ENCODE measurements around the gene WDFY2.
"Not testable (repeated sequence)": the region's sequence is repeated elsewhere in the genome, so short reads cannot be mapped to it uniquely, and the experiment has no call there.

Gene WDFY2

DNA sequence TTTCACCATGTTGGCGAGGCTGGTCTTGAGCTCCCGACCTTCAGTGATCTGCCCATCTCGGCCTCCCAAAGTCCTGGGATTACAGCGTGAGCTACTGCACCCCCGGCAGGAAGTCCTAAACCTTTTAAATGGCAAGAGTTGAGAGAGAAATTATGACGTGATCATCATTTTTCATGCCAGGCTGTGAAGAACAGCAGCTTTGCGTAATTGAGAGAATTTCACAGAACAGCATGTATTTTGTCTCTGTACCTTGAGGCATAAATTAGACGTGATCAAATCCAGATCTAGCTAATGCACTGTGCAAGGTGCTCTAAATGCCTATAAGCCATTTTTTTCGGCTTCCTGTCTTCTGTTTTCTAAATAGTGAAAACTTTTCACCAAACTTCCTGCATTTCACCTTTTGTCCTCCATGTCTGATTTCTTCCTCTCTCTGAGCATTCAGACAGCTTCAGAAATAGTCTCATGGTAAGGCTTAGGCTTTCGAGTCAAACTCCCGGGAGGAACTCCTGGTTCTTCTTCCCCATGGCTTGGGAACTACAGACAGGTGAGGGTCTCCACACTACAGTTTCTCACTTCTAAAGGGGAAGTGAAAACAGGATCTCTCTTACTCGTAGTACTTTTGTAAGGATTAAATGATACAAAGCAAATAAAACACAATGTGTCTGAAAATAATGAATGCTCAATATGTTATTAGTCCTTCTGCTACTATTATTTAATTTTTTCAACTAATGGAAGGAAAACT is 51.0 kb downstream of the WDFY2 start:
- DNase-seq, result no peak

DNA sequence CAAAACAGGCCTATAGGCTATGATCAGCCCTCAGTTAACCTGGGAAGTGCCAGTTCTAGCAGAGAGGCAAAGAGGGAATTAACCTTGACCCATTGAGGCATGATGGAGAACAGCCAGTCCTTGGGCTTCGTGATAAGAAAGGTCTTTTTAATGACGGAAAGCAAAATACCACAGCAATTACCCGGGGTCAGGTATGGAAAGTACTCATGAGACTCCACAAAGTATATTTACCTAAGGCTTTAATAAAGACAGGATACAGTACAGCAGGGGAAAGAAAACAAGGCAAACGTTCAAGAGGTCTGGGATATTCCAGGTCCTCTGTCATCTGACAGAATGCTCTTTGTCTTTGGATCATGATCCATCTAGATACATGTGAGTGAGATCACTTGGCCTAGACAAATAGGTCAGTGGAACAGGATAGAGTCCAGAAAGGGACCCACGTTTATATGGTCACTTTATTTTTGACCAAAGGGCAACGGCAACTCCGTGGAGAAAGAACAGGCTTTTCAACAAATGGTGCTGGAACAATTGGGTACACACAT is 52.2 kb downstream of the WDFY2 start:
- no peak for DNase-seq

DNA sequence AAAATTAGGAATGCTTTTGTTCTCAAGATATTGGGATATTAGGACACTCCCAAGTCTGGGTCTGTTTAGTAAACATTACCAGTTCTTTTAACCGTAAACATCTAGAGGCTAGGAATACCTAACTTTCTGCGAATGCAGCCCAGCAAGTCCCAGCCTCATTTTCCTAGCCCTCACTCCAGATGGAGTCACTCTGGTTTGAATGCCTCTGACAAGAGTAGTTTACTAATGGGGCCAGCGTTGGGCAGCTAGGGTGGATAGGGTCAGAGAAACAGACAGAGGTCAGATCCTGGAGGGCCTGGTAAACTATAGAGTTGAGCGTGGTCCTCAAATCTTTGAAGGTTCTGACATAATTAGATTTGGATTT is 53.6 kb downstream of the WDFY2 start:
- DNase-seq, result no peak

DNA sequence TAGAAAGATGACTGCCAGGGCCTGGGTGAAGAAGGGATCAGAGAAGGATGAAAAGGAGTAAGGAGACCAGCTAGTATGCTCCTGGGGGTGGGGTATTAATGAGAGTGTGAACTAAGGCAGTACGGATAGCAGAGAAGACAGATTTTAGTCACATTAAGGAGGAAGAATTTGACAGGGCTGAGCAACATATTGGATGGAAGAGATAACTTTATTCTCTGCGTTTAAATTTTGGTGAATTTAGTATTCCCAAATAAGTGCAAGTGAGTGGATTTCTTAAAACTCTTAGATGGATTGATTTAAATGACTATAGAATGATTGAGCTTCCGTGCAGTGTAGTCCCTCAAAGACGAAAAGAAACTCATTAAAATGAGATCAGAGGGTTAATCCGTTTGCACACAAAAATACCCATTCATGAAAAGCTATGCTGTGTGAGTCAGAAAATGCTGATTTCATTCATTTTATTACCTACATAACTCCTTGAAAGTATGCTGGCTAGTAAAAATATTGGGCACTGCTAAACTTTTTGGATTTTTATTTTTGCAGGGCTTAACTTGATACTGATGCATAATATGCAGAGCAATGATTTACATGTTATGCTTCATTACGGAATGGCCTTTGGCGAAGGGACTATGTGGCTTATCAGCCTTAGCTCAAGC is 54.1 kb downstream of the WDFY2 start:
- DNase-seq, result no peak

DNA sequence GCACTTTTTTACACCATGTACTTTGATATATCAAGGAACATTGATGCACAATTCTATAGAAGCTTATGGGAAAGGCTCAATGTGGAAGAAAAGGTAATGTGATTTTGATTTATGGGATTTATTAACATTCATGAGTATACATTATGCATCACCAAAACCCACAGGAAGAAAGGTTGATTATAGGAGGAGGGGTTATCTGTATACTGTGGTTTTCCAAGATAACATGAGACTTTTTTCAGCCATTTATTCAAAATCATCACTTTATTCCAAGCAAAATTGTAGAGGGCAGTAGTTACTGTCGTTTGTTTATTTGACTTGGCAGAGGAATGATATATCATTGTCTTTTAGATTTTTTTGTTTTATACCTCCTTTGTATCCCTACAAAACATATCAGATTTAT is 54.9 kb downstream of the WDFY2 start:
- DNase-seq, result no peak

DNA sequence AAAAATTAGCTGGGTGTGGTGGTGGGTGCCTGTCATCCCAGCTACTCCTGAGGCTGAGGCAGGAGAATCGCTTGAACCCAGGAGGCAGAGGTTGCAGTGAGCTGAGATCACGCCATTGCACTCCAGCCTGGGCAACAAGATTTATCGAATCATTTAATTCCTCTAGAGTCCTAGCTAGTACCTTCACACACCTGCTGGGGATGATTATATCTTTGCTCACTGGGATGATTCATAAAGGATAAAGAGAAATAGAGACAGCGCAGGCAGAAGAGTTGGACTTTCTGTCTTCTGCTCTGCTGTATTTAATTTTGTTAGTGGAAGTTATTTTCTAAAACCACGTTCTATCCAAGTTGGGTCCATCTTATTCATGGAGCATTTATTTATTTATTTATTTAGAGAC is 56.4 kb downstream of the WDFY2 start:
- not testable (repeated sequence) for DNase-seq

DNA sequence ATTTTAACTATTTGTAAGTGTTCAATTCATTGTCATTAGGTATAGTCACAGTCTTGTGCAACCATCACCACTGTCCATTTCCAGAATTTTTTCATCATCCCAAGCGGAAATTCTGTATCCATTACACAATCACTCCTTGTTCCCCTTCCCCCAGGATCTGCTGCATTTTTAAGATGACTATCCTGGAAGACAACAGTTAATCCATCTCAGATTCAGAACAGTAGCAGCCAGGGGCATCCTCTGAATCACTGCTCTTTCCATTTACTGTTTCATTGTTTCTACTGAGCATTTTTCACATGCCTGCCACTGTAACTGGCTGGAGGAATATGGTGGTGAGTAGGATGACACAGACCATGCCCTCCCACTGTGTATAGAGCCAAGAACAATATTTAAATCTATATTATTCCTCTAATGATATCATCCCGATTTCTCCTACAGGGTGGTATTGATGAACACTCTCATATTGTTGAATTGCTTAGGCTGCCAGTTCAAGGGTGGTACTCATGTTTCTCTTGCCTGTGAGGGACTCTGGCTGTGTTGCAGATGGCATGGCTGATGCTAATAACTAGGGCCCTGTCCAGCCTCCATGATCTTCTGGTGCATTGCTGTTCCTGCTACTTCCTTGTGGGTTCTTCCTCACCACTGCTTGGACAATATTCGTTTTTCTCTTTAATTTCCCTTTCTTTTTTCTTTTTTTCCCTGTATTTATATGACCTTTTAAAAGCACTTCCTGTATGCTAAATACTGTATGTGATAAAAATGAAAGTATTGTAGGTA is 59.0 kb downstream of the WDFY2 start:
- DNase-seq, result no peak

DNA sequence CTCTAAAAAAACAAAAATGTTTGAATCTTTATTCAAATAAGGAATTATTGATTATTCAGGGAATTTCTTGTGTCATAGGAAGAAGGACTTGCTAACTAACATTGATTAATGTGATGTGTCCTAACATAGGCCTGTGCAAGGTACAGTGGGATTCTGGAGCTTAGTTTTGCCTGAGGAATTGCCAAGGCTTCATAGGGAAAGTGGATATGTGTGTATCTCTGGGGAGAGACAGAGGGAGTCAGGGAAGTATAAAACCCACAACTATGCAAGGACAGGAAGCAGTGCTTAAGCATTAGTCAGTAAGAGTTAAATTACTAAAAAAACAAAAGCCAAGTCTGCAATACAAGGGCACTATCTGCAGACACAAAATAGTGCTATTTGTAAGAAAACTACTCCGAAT is 59.6 kb downstream of the WDFY2 start:
- DNase-seq, result no peak

DNA sequence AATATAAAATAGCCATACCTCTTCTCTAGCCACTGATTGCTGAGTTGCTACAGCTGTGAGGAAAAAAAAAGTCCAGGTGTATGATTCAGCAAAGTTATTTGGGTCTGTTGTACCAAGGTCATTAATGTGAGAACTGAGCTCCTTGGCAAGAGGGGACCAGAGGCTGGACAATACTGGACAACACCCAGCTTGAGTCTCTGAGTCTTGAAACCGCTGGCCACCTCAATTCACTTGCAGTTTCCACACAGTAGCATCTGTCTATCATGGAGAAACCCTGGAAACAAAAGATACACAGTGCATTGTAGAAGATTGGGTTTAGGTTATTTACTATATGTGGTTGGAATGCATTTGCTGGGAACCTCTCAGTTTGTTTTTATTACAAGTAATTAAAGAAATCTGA is 60.4 kb downstream of the WDFY2 start:
- DNase-seq, result no peak

DNA sequence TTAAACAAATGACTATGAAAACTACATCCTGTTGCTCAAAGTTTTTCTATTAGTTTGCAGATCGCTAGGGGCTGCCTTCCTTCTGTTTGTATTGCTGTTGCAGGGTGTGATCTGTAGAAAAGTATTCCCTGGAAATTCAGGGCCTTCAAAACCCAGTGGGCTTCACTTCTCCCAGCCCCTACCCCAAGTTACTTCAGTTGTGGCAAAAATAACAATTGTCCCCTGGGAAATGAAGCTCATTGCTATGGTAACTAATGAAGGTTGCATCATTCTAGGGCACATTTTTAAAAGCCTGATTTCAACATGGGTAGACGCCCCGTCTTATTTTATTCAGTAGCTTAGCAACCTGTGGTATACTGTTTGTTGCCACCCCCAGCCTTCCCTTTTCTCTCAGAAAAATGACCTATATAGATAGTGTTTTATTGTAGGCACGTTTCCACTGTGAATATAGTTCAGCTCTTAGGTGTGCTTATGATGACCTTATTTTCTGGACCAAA is 60.9 kb downstream of the WDFY2 start:
- no peak for DNase-seq

DNA sequence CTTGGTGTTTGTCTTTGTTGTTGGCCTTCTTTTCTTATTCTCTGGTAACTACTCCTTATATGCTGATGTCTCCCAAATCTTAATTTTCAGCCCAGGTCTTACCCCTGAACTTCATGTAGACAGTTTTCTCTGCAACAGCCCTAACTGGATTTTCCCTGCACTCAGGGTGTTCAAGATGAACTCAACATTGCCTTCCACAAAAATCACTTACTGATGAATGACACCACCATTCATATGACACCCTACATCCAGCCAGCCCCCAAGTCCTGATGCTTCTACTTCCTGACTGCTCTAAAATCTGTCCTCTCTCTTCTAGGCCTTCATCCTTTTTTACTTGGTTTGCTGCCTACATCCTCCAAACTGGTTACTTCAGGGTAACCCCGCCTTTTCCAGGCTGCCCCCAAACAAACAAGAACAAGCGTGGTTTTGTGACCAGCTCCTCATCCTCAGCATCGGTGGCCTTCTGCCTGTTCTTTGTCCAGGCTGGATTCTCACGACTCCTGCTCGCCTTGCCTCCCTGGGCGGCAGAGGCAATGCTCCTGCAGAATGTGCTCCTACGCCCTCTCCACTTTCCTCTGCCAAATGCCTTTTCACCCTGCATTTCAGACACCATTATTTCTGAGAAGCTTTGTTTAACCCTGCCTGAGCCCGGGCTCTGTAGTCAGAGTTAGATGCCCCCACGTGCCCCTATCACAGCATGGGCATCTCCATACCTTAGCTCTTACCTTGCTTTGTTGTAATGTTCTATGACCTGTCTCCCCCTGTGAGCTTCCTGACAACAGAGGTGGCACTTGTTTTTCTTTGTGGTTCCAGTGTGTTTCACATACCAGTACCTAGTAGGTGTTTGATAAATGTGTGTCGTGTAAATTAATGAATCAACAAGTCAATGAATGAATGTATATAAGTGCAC is 61.8 kb downstream of the WDFY2 start:
- no peak for DNase-seq

DNA sequence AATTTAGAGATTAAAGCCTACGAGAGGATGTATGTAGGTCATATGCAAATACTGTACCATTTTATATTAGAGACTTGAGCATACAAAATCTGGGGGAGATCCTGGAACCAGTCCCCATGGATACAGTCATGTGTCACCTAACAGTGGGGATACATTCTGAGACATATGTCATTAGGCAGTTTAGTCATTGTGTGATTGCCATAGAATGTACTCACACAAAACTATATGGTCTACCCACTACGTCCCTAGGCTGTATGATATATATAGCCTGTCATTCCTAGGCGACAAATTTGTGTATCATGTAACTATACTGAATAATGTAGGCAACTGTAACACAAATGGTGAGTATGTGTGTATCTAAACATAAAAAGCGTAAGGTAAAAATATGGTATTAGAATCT is 62.8 kb downstream of the WDFY2 start:
- no peak for DNase-seq

DNA sequence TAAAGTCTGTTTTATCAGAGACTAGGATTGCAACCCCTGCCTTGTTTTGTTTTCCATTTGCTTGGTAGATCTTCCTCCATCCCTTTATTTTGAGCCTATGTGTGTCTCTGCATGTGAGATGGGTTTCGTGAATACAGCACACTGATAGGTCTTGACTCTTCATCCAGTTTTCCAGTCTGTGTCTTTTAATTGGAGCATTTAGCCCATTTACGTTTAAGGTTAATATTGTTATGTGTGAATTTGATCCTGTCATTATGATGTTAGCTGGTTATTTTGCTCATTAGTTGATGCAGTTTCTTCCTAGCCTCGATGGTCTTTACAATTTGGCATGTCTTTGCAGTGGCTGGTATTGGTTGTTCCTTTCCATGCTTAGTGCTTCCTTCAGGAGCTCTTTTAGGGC is 67.9 kb downstream of the WDFY2 start:
- not testable (repeated sequence) for DNase-seq

DNA sequence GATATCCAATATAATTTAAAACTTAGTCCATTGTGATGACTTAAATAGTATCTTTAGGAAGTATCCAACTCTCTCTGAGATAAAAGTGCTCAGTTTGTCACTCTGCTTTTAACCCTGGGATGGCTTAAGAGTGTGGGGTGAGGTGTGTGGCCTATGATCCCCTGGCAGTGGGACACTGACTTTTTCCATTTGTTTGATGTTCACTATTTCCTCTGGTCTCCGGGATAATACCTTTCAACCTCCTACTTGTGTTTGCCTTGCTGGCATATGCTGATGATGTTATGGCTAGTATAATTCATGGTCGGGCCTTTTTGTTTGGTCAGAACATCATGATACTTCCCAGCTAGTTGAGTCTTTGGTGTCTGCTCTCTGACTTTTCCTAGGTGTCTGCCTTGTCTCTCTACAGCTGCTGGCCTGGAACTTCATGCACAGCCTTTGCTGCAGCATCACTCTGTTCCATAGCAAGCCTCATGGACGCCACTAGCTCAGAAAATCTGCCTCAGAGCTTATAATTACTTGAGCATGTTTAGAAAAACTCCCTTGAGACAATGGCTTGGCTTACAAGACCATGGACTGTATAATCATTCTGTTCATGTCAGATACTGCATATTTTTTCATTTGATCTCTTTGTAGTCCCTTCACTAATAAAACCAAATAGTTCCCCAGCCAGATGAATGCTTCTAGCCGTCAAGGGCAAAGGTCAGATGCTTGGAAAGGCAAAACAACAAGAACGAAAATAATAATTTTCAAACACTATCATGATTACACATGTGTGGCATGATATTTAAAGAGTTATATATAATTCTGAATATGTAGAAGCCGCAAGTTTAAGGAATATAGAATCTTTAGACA is 75.2 kb downstream of the WDFY2 start:
- DNase-seq, result no peak

DNA sequence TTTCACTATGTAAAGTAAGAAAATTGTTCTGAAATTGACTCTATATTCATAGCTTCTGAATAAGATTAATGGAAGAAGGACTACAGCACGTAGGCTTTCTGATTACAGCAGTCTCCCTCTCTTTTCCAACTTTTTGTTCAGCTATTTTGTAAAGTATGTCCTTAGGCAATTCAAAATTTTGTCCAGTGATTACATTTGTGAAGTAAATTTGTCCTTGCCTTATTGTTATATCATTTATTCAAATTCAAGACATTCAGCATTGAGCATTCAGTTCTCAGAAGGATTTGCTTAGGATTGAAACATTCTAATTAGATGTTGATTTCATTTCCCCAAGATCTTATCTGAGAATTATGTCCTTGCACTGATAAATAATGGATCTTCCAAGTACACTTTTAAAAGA is 76.6 kb downstream of the WDFY2 start:
- DNase-seq, result no peak

DNA sequence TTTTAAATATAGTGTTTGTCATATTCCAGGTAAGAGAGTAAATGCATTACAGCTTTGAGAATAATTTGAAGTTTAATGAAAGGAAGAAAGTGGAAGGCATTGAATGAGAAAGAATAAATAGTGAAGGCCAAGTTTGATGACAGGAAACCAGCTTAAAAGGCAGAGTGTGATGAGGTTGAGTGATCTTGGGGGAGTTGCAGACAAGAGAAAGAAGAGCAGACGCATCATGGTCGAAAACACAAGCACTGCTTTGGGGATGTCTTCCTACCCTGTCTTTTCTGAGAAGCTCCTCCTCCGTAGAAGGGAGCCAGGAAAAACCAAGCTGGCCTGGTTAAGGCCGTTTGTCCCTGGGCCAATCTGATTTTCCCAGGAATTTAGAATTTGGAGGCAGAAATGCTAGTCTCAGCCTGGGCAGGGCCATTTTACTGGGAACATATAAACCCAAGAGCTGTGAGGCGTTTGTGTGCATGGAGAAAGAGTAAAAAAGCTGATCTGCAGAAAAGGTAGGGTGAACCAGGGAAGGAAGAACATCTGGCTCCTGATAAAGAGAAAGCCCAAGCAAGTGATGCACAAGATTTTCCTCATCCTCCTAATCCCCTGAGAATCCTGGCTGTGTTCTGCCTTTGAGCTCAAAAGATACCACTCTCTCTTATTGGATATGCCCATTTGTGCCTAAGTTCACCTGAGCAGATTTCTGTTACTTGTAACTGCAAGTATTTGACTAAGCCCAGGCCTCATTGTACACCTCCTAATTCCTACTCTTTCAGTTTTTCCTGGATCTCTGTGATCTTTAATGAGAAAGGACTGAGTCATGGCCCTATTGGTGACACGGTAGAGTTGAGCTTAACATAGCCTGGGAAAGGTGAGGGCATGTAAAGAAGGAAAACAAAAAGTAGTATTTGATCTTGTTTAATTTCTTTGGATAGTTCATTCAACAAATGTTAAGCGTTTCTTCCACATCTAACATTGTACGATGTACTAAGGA is 80.0 kb downstream of the WDFY2 start:
- DNase-seq, result no peak

DNA sequence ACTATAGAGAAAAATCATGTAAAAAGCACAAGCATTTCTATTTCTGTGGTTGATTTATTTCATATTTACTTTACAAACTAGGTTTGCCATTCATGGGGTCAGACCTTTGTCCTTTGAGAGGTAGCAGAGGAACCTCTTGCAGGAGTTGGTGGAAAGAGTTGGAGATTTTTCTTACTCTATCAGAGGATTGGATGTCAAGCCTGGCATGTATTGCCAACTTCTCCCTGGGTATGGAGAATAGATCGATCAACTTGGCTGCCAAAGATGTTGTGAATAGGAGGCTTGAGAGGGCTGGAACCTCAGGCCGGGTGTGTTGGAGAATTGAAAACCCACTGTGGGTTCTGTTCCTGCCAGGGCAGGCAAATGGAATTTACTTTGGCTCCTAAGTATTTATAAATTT is 81.2 kb downstream of the WDFY2 start:
- DNase-seq, result no peak

DNA sequence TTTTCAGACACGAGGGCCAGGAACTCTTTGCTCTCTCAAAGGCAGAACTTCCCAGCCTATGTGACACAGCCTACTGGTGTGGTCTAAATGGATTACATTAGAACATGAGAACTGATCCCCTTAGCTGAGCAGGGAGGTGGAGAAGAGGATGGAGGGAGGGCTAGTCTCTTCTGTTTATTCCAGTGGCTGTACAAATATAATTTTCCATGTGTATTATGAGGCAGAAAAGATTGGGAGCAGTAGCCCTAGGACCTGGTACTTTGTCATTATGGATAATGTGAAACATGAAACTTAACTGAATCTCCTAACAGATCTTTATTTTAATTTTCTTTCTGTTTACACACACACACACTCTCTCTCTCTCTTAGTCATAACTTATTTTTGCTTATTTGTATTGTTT is 82.1 kb downstream of the WDFY2 start:
- DNase-seq, result no peak

DNA sequence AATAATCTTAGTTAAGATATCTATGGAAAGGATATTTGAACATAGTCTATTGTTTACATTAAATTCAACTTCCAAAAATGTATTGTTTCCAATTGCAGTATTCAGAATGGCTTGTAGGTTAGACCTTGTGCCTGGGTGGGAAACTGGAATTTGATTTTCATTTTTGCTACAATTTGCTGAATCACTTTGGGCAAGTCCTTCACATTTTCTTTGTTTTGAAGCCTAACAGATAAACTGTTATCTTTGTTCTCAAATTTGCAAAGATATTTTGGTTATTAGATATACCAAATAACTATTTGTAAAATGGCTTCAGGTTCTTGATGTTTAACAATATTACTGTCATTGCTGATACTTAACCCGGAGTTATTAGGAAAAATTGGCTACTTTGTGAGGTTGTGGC is 82.6 kb downstream of the WDFY2 start:
- no peak for DNase-seq

DNA sequence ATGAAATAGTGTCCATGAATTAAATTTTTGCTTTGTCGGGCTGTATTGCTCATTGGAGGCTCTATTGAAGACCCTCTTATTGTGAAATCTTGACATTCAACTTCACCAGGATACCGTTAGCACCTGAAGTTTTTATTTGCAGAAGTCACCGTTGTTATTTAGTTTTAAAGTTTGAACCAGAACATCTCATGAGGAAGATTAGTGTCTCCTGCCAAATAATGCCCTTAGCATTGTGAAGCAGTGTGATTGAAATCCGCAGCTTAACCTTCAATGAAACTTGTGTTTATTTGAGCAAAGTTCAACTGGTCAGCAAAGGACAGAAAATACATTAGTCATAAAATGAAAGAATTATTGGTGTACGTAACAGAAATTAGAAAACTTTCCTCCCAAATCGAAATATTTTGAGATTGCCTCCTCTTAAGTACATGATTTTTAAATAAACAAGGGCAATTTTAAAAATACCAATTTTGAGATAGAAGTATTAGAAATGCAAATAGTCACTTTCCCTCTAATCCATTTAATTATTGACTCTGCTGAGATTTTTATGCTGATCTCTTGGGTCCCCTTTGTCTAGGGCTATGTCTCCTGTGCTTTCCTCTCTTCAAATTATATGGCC is 84.4 kb downstream of the WDFY2 start:
- no peak for DNase-seq
